ENCODE measurements around the gene GLYR1.
"Not testable (repeated sequence)": the region's sequence is repeated elsewhere in the genome, so short reads cannot be mapped to it uniquely, and the experiment has no call there.

The GLYR1 gene

GRCh38 chr16:4785758-4786433 lies 61.2 kb downstream of the GLYR1 start:
- DNase-seq: no peak

- not testable (repeated sequence) for DNase-seq
These were observed 62.6 kb downstream of the GLYR1 start for GRCh38 chr16:4784444-4784987.

- no peak for DNase-seq
These were observed 63.1 kb downstream of the GLYR1 start for GRCh38 chr16:4783951-4784336.

- DNase-seq: no peak
These were observed 63.7 kb downstream of the GLYR1 start for GRCh38 chr16:4783251-4783950.

- DNase-seq: no peak
These were observed 66.9 kb downstream of the GLYR1 start for GRCh38 chr16:4780235-4780634.

GRCh38 chr16:4778050-4778392 lies 69.1 kb downstream of the GLYR1 start:
- DNase-seq: no peak

GRCh38 chr16:4777339-4778049 lies 69.6 kb downstream of the GLYR1 start:
- DNase-seq: no peak

GRCh38 chr16:4776141-4776705 lies 70.9 kb downstream of the GLYR1 start:
- DNase-seq: no peak

- no peak for DNase-seq
These were observed 72.1 kb downstream of the GLYR1 start for GRCh38 chr16:4775005-4775404.

GRCh38 chr16:4772351-4772750 lies 74.7 kb downstream of the GLYR1 start:
- no peak for DNase-seq

- no peak for DNase-seq
These were observed 75.4 kb downstream of the GLYR1 start for GRCh38 chr16:4771646-4772045.

GRCh38 chr16:4769306-4769638 lies 77.8 kb downstream of the GLYR1 start:
- no peak for DNase-seq

- DNase-seq: peak; percentile 46
These were observed 78.4 kb downstream of the GLYR1 start for GRCh38 chr16:4768549-4769305.

GRCh38 chr16:4767872-4768548 lies 79.1 kb downstream of the GLYR1 start:
- DNase-seq: no peak

GRCh38 chr16:4766875-4767628 lies 80.0 kb downstream of the GLYR1 start, which contains the start of gene ZNF500:
Gene ZNF500 (minus strand): TSS chr16:4767162. CDS start chr16:4765978, 1,184 bp downstream.
- peak; percentile 52 for DNase-seq

GRCh38 chr16:4765511-4766474 lies 81.3 kb downstream of the GLYR1 start:
- no peak for DNase-seq

- no peak for DNase-seq
These were observed 83.3 kb downstream of the GLYR1 start for GRCh38 chr16:4763791-4764190.

- DNase-seq: no peak
These were observed 84.9 kb downstream of the GLYR1 start for GRCh38 chr16:4762205-4762604.

GRCh38 chr16:4760221-4760910 lies 86.7 kb downstream of the GLYR1 start:
- DNase-seq: no peak

- DNase-seq: no peak
These were observed 91.4 kb downstream of the GLYR1 start for GRCh38 chr16:4755687-4756086.
